Stimulated activated CD8-positive, alpha-beta memory T cell treated with anti-CD3 and anti-CD28 coated beads, Interleukin-4, amount 100 ng/mL, for 4 hours (primary cell): ENCODE data around the gene GPN2.
"Not testable (repeated sequence)": the region's sequence is repeated elsewhere in the genome, so short reads cannot be mapped to it uniquely, and the experiment has no call there.

Experiments used
- DNase-seq, 2 donors: peaks; one replicate each; pipeline ENCODE4 v3.0.0-alpha.2; 2020; ENCODE audit warnings: low read depth in 2 of 2, low spot score in 1 of 2

GPN2 gene

DNA sequence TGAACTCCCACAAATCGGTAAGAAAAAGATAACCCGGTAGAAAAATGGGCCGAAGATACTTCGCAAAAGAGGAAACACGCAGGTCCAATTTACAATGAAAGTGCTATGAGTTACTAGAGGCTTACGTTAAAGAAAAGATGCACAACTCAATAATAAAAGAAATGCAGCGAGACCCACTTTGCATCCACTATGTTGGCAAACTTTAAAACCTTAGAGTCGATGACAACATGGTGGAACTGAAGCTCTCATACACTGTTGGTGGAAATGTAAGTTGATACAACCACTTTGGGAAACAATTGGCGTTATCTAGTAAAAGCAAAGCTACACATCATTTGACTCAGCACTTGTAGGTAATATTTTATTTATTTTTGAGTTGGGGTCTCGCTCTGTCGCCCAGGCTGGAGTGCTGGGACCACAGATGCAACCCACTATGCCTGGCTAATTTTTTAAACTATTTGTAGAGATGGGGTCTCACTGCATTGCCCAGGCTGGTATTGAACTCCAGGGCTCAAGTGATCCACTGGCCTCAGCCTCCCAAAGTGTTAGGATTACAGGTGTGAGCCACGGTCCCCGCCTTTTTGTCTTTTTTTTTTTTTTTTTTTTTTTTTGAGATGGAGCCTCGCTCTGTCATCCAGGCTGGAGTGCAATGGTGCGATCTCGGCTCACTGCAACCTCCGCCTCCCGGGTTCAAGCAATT lies 10.9 kb upstream of the GPN2 start:
- DNase-seq = no peak

GRCh38 chr1:26900001-26900814 lies 10.1 kb upstream of the GPN2 start, which contains the start of gene GPATCH3:
GPATCH3 (minus strand) TSS chr1:26900467; CDS start chr1:26900442, 25 bp downstream.
- peak; percentile 71 to 76 for DNase-seq

- no peak for DNase-seq
Measured at GRCh38 chr1:26897351-26897750, 7.3 kb upstream of the GPN2 start.

DNA sequence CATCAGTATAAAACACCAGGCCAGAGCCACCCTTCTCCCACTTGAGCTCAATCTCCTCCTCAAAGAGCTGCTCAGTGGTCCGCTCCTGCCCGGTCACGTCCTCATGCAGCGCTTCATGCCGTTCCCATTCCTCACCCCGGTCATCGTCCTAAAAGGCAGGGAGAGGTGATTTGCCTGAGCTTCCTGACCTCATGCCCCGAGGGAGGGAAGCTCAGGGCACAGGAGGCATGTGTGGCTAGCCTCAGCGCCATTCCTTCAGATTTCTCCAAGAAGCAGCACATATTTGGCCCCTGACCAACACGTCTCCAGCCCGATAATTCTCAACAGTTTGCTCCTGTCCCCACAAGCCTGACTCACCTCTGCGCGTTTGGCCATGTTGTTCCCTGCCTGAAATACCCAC lies 4.2 kb upstream of the GPN2 start:
- no peak for DNase-seq

DNA sequence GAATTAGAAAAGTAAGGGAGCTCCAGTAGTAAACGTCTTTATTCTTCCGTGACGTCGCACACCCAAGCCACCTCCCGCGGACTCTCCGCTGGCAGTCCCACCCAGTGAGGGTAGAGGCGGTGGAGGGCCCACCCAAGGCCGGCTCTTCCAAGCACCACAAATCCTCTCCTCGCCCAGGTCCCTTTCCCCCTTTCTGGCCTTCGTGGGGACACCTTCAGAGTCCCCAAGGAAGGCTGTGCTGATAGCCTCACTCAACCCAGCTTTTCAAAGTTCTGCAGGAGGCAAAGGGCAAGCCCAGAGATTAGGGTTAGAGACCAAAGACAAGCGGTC lies 349 bp upstream of the GPN2 start:
- DNase-seq = no peak

- no peak for DNase-seq
Measured at GRCh38 chr1:26888231-26888630, 1.9 kb downstream of the GPN2 start.

- DNase-seq = no peak
Measured at GRCh38 chr1:26887125-26887524, 3.0 kb downstream of the GPN2 start.

DNA sequence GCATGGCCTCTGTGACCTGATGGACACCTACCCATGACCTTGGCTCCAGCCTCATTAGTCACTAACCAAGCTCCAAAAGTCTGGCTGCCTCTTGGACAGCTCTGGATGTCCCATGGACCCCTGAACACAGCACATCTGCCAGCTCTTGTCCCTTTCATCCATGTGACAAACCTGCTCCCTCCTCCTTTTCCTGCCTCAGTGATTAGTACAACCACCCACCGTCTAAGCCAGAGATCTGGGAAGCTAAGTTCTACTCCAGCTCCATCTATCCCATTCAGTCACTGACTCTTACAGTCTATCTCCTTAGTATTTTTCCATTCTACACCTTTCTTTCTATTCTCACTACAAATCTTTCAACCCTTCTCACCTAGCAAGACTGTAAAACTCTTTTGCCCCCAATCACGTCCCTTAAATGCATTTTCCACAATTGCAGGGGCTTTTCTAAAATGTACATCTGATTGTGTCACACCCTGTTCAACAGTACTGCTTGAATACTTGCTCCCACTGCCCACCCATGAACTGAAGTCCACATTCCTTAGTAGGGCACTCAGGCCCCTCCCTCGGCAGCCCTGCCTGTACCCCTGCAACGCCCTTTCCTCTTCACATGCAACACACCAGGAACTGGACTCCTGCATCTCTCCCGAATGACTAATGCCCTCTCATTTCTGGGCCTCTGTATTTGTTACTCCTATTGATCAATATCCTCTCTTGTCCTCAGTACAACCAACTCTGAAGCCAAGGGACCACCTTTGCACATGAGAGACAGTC lies 7.2 kb downstream of the GPN2 start:
- DNase-seq = no peak

- not testable (repeated sequence) for DNase-seq
Measured at GRCh38 chr1:26881611-26882010, 8.5 kb downstream of the GPN2 start.

DNA sequence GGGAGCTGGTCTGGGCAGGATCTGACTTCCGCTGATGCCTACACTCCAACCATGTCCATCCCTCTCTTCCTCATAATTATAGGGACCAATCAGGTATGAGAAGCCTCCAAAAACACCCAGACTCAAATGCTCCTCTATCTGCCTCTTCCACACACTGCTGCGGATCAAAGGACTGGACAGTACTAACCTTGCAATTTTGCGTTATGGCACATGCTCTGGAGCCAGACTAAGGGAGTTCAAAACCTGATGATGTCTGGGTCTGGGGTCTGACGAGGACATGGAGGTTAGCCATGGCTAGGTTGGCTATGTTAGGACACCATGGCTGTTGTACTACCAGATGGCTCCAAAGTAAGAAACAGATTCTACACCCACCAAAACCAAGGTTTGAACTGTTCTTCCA lies 10.3 kb downstream of the GPN2 start:
- no peak for DNase-seq

DNA sequence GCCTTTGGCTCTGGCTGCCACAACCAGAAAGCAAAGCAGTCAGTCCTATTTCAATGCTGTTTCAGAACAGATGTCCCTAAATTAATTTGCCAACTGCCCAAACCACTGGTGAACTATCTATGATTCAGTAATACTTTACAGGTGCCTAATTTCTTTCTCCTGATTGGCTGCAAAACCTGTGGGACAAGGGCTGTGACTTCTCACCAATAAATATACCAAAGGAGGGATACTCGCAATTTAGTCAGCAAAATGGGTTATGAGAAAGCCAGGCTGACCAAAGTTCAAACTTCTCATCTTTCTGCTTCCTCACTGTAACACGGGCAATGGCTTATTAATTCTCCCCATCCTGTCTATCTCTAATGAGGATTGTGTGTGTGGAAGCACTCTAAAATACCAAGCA lies 12.8 kb downstream of the GPN2 start:
- no peak for DNase-seq

DNA sequence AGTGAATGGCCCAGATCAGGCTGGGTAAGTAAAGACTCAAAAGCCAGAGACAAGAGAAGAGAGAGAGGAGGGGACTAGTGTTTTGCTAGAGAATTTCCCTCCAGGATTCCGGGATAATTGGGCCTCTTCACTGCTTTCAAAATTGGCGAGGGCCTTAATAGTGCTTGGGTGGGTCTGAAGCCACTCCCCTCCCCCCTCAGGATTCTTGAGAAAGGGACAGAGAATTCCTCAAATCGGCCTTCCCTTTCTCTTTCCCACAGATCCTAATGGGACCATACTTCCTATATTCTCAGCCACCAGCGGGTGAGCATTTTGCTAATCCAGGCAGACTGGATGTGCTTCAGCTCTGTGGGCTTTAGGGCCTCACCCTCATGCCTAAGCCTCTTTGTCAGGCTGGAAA lies 15.2 kb downstream of the GPN2 start:
- no peak for DNase-seq

DNA sequence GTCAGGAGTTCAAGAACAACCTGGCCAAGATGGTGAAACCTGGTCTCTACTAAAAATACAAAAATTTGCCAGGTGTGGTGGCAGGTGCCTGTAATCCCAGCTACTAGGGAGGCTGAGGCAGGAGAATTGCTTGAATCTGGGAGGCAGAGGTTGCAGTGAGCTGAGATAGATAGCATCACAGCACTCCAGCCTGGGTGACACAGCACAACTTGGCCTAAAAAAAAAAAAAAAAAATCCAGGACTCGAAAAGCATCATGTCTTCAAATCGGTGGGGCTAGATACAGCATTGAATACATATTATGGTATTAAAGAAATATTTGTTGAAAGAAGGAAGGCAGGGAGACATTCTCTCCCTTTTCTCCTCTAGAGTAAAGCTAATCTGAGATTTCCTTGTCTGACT lies 17.0 kb downstream of the GPN2 start:
- DNase-seq = not testable (repeated sequence)

DNA sequence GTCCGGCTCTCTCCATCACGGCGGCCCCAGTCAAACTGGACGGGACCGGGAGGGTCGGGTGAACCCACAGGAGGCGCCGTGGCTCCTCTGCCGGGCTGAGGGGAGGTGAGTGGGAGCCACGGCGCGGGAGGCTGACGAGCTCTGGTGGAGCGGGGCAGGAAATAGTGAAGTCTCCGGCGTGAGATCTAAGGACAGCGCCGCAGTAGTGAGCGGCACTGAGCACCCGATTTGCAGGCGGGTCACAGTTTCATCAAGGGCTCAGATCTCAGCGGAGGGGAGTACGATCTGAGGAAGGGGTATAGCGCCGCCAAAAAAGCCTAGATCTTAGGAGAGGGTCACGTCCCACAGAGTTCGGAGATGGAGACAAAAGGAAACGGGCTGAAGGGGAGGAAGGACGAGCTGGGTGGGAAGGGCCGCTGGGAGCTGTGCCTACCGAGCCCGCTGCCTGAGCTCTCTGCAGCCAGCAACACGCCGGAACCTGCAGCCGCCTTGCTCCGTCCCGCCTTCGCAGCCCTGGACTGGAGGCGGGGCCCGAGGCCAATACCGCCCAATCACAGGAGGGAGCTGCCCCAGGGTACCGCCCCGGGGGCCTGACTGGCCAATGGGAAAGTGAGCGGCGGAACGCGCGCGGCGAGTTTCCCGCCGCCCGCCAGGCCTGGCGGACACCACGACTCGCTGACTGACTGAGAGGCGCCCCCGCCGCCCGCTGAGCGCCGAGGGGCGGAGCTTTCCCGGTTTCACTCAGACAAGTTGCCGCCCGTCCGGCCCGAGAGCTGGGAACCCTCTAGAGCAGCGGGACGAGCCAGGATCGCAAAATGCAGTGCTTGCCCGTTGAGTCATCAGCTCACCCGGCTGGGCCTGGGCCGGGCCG lies 25.2 kb downstream of the GPN2 start:
- DNase-seq = peak; percentile 69 to 89

GRCh38 chr1:26863685-26864077 lies 26.4 kb downstream of the GPN2 start:
- no peak for DNase-seq

GRCh38 chr1:26862781-26863684 lies 27.1 kb downstream of the GPN2 start, which contains the start of gene SFN:
SFN (plus strand) TSS chr1:26863149; CDS start chr1:26863213, 64 bp downstream.
- DNase-seq = no peak

DNA sequence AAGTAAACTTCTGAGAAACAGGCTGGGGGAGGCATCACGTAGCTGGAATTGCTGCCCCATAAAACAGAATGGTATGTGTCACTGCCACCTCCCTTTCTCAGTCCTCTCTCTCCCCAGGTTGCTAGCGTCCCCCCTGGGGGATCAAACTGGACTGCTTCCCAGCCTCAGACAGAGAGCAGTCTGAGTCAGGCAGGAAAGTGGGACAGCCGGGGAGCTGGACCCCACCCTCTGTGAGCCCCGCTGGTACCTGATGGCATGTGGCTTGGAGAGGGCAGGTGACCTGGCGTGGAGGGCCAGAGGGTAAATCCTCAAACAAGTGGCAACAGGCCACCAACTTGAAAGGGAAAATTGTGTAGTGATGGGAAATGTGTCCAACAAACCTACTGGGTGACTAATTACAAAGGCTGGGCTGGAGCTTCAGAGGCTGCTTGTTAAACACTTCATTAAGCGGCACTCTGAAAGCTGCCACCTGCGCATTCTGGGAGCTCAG lies 28.1 kb downstream of the GPN2 start:
- no peak for DNase-seq

- no peak for DNase-seq
Measured at GRCh38 chr1:26861286-26861701, 28.8 kb downstream of the GPN2 start.

DNA sequence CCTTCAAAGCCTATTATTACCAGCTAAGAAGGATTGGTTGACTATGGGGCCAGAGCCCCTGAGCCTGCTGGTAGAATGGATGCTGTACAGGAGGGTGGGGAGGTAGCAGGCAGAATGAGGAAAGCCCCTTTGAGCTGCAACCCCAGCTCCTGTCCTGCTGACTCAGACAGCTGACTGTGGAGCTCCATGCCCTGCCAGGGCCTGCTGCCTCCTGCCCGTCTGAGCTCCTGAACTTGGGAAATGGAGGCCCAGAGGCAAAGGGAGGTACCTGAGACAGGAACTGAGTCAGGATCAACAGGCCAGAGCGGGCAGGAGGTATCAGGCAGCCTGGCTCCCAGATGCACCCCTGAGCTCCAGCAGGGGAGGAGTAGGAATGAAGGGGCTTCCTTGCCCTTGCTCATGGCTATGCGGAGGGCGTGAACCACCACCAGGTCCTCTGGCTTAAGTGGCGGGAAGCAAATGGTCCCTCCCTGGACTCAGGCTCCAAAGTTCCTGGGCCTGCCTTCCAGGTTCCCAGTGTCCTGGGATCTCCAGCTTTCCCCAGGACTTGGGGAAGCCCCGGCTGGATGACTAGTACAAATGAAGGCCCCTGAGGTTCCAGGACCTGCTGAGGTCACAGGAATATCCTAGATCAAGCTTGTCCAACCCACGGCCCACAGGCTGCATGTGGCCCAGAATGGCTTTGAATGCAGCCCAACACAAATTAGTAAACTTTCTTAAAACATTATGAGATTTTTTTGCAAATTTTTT lies 31.0 kb downstream of the GPN2 start:
- no peak for DNase-seq
